Measurements from ENCODE around the gene PLEKHF1. TPM values are rescaled to one million over a fixed set of nuclear protein-coding genes. Genes with fewer than 3 reads are reported as not detected.

Gene PLEKHF1
- polyA plus RNA-seq, 3 donors: 0.11 to 0.29 (median 0.26) TPM

DNA sequence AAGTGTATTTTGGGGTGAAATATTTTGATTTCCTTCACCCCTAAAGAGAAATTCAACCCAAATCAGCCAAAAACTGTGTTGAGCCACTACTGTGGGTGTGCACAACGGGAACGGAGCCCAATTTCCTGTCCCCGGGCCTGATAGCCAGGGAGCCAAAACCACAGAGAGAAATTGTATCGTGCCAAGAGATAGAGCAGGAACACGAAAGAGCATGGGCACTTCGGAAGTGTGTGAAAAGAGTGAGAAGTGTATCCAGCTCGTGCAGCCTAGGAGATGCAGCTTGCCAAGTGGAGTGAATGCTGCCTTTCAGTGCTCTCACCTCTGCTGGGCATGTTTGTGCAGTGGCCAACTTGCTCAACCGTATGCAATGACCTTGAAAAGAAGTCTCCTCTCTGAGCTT lies 19.4 kb upstream of the PLEKHF1 start:
- Histone ChIP-seq H3K9ac (ENCODE audit: insufficient read depth, low read length, poor library complexity, severe bottlenecking) (no peak overlapping the region), H3K4me1 (ENCODE audit: control insufficient read depth in 1 of 2, insufficient read depth in 2 of 2, low read length in 2 of 2) (peaks cover 0 to 3% of the 10 kb centered on the region in 2 donors), H2AFZ (ENCODE audit: insufficient read depth, low read depth, low read length, poor library complexity, severe bottlenecking) (peak overlapping the region; percentile 42), H3K36me3 (replicated peaks in 1 of 2; ENCODE audit: control insufficient read depth in 1 of 2, insufficient read depth in 2 of 2, low read length in 2 of 2) (no peaks in the 10 kb centered on the region), H3K4me2 (replicated peaks; ENCODE audit: extremely low read depth, low read length, poor library complexity, severe bottlenecking) (no peak overlapping the region), H3K79me2 (ENCODE audit: insufficient read depth, low read length) (no peaks in the 10 kb centered on the region), H4K20me1 (ENCODE audit: insufficient read depth, low read length) (no peaks in the 10 kb centered on the region), H3K9me3 (replicated peaks in 1 of 2; ENCODE audit: control insufficient read depth in 1 of 2, insufficient read depth in 1 of 2, low read length in 2 of 2) (no peaks in the 10 kb centered on the region), H3K27ac (ENCODE audit: low read depth in 1 of 2, low read length in 2 of 2) (no peak overlapping the region), H3K27me3 (ENCODE audit: control insufficient read depth in 2 of 2, insufficient read depth in 2 of 2, low read length in 2 of 2) (no peaks in the 10 kb centered on the region), H3K4me3 (replicated peaks in 1 of 3; ENCODE audit: low read depth in 2 of 3, low read length in 3 of 3) (no peak overlapping the region)
- Mint-ChIP-seq H3K36me3 (no peaks in the 10 kb centered on the region), H3K27ac (no peak overlapping the region), H3K4me1 (peaks cover 9% of the 10 kb centered on the region), H3K4me3 (peak overlapping the region in 1 of 2 donors; percentile 64), H3K27me3 (ENCODE audit: low read depth in 3 of 3) (peaks cover 5 to 7% (median 7%) of the 10 kb centered on the region in 3 donors), H3K9me3 (no peaks in the 10 kb centered on the region)
- TF ChIP-seq, protein P1, sequence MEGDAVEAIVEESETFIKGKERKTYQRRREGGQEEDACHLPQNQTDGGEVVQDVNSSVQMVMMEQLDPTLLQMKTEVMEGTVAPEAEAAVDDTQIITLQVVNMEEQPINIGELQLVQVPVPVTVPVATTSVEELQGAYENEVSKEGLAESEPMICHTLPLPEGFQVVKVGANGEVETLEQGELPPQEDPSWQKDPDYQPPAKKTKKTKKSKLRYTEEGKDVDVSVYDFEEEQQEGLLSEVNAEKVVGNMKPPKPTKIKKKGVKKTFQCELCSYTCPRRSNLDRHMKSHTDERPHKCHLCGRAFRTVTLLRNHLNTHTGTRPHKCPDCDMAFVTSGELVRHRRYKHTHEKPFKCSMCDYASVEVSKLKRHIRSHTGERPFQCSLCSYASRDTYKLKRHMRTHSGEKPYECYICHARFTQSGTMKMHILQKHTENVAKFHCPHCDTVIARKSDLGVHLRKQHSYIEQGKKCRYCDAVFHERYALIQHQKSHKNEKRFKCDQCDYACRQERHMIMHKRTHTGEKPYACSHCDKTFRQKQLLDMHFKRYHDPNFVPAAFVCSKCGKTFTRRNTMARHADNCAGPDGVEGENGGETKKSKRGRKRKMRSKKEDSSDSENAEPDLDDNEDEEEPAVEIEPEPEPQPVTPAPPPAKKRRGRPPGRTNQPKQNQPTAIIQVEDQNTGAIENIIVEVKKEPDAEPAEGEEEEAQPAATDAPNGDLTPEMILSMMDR (IDR thresholded peaks at IDR 0.05): no peak
- DNase-seq: no peak
- WGBS (ENCODE audit: insufficient coverage): 0% methylated on average over 8 of the region's 8 CpGs
- intact Hi-C loops (cut with micrococcal nuclease): no loop called here

DNA sequence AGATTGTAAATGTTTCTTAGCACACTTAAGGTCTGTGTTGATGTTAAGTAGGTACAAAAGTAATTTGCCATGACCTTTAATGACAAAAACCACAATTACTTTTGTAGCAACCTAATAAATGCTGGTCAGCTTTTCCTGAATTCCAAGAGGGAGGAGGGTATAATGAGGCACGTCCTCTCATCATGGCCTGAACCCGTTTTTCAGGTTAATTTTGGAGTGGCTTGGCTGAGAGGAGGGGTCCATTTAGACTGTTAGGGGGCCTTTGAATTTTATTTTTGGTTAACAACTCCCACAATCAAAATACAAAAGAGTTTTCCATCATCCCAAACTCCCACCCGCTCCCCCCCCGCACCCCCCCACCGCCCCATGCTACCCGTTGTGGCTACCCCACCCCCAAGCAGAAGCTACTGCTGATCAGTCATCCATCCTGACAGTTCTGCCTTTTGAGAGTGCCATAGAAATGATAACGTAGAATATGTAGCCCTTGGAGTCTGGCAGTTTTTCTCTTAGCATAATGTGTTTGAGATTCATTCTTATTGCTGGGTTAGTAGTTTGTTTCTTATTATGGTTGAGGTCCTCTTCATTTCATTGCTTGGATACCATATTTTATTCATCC lies 14.4 kb upstream of the PLEKHF1 start:
- Mint-ChIP-seq H3K27ac (no peak overlapping the region), H3K36me3 (no peaks in the 10 kb centered on the region), H3K27me3 (ENCODE audit: low read depth in 3 of 3) (peaks cover 3 to 11% (median 4%) of the 10 kb centered on the region in 3 donors), H3K4me1 (peaks cover 5% of the 10 kb centered on the region), H3K4me3 (peak overlapping the region in 1 of 2 donors; percentile 1), H3K9me3 (peaks cover 0 to 9% (median 5%) of the 10 kb centered on the region in 7 donors)
- intact Hi-C loops (cut with micrococcal nuclease): no loop called here
- no peak for DNase-seq
- peaks cover 0 to 3% of the 10 kb centered on the region in 2 donors for H3K4me1 ChIP-seq (ENCODE audit: control insufficient read depth in 1 of 2, insufficient read depth in 2 of 2, low read length in 2 of 2)
- no peaks in the 10 kb centered on the region for H3K79me2 ChIP-seq (ENCODE audit: insufficient read depth, low read length)
- TF ChIP-seq, protein P1 (IDR thresholded peaks at IDR 0.05): no peak
- H3K27ac ChIP-seq (ENCODE audit: low read depth in 1 of 2, low read length in 2 of 2): no peak overlapping the region
- no peak overlapping the region for H2AFZ ChIP-seq (ENCODE audit: insufficient read depth, low read depth, low read length, poor library complexity, severe bottlenecking)
- no CpG with 5 or more reads among the region's 7 CpGs for WGBS (ENCODE audit: insufficient coverage)
- H4K20me1 ChIP-seq (ENCODE audit: insufficient read depth, low read length): no peaks in the 10 kb centered on the region
- H3K9me3 ChIP-seq (replicated peaks in 1 of 2; ENCODE audit: control insufficient read depth in 1 of 2, insufficient read depth in 1 of 2, low read length in 2 of 2): no peaks in the 10 kb centered on the region
- no peaks in the 10 kb centered on the region for H3K36me3 ChIP-seq (replicated peaks in 1 of 2; ENCODE audit: control insufficient read depth in 1 of 2, insufficient read depth in 2 of 2, low read length in 2 of 2)
- H3K4me3 ChIP-seq (replicated peaks in 1 of 3; ENCODE audit: low read depth in 2 of 3, low read length in 3 of 3): no peak overlapping the region
- H3K27me3 ChIP-seq (ENCODE audit: control insufficient read depth in 2 of 2, insufficient read depth in 2 of 2, low read length in 2 of 2): no peaks in the 10 kb centered on the region
- H3K4me2 ChIP-seq (replicated peaks; ENCODE audit: extremely low read depth, low read length, poor library complexity, severe bottlenecking): no peak overlapping the region
- no peak overlapping the region for H3K9ac ChIP-seq (ENCODE audit: insufficient read depth, low read length, poor library complexity, severe bottlenecking)
